ENCODE measurements around the gene PRSS3.
"Not testable (repeated sequence)": the region's sequence is repeated elsewhere in the genome, so short reads cannot be mapped to it uniquely, and the experiment has no call there.

Gene PRSS3

DNA sequence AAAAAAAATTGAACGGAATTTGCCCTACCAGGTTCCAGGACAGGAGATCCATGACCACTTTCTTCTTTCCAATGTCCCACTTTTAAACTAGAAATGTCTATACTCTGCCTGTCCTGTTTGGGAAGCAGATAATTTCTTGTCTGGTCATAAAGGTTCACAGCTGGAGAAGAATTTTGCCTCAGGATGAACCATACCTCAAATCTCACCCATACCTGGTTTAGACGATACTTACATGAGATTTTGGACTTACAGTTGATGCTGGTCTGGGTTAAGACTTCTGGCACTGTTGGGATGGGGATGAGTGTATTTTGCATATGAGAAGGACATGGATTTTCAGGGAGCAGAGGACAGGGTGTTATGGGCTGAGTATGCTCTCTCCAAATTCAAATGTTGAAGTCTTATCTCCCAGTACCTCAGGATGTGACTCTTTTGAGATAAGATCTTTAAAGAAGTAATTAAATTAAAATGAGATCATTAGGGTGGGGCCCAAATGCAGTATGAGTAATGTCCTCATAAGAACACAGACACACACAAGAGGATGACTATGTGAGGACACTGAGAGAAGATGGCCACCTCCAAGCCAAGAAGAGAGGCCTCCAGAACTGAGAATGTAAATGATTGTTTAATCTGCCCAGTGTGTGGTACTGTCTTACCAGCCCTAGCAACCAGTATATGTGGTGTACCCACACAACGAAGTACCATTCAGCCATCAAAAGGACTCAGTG is 25.0 kb upstream of the PRSS3 start:
- peak; percentile 16 for DNase-seq
- H3K14ac ChIP-seq (ENCODE audit: low read length in 2 of 2); H3K9me3 ChIP-seq (ENCODE audit: control insufficient read depth, low read length); H3K18ac ChIP-seq (ENCODE audit: low read depth in 1 of 2, low read length in 2 of 2); H3K23ac ChIP-seq (ENCODE audit: low read length in 2 of 2); H3K4ac ChIP-seq (ENCODE audit: low read depth in 1 of 2, low read length in 2 of 2); H3K27ac ChIP-seq (ENCODE audit: low read length, poor library complexity, severe bottlenecking); H3K79me1 ChIP-seq (replicated peaks; ENCODE audit: low read length, poor library complexity, severe bottlenecking); H2AFZ ChIP-seq (ENCODE audit: low read depth, low read length); H4K8ac ChIP-seq (ENCODE audit: low read length); H4K91ac ChIP-seq (ENCODE audit: low read length); H2BK12ac ChIP-seq (ENCODE audit: low read length in 2 of 2); H3K36me3 ChIP-seq (ENCODE audit: control insufficient read depth in 1 of 2, insufficient read depth in 2 of 2, low read depth in 1 of 2, low read length in 2 of 2); H2BK15ac ChIP-seq (ENCODE audit: low read depth, poor library complexity, severe bottlenecking); H2BK120ac ChIP-seq (ENCODE audit: low read depth, low read length); H2BK5ac ChIP-seq (ENCODE audit: low read depth, low read length, poor library complexity, severe bottlenecking); H3K27me3 ChIP-seq (ENCODE audit: control insufficient read depth in 1 of 2, insufficient read depth in 1 of 2, low read length in 2 of 2); H3K4me2 ChIP-seq (ENCODE audit: low read length, poor library complexity, severe bottlenecking); H3K4me1 ChIP-seq (ENCODE audit: control insufficient read depth, insufficient read depth, low read depth, low read length); H3K4me3 ChIP-seq (ENCODE audit: insufficient read depth in 1 of 2, low read depth in 1 of 2, low read length in 2 of 2); H2AK5ac ChIP-seq (ENCODE audit: low read length, severe bottlenecking): not testable (repeated sequence)
- H3K9ac ChIP-seq (ENCODE audit: low read length) = peak overlapping the region; percentile 42
- WGBS = 88% methylated on average over 2 of the region's 3 CpGs

- not testable (repeated sequence) for H2BK15ac ChIP-seq (ENCODE audit: low read depth, poor library complexity, severe bottlenecking); H2AFZ ChIP-seq (ENCODE audit: low read depth, low read length); H3K14ac ChIP-seq (ENCODE audit: low read length in 2 of 2); H2BK5ac ChIP-seq (ENCODE audit: low read depth, low read length, poor library complexity, severe bottlenecking); H3K4ac ChIP-seq (ENCODE audit: low read depth in 1 of 2, low read length in 2 of 2); H4K91ac ChIP-seq (ENCODE audit: low read length); H2AK5ac ChIP-seq (ENCODE audit: low read length, severe bottlenecking); H3K79me1 ChIP-seq (replicated peaks; ENCODE audit: low read length, poor library complexity, severe bottlenecking); H3K36me3 ChIP-seq (ENCODE audit: control insufficient read depth in 1 of 2, insufficient read depth in 2 of 2, low read depth in 1 of 2, low read length in 2 of 2); H3K23ac ChIP-seq (ENCODE audit: low read length in 2 of 2); H3K27me3 ChIP-seq (ENCODE audit: control insufficient read depth in 1 of 2, insufficient read depth in 1 of 2, low read length in 2 of 2); H3K18ac ChIP-seq (ENCODE audit: low read depth in 1 of 2, low read length in 2 of 2); H3K4me1 ChIP-seq (ENCODE audit: control insufficient read depth, insufficient read depth, low read depth, low read length); H3K4me3 ChIP-seq (ENCODE audit: insufficient read depth in 1 of 2, low read depth in 1 of 2, low read length in 2 of 2); H3K27ac ChIP-seq (ENCODE audit: low read length, poor library complexity, severe bottlenecking); H3K9ac ChIP-seq (ENCODE audit: low read length); H3K4me2 ChIP-seq (ENCODE audit: low read length, poor library complexity, severe bottlenecking); H2BK12ac ChIP-seq (ENCODE audit: low read length in 2 of 2); H3K9me3 ChIP-seq (ENCODE audit: control insufficient read depth, low read length); DNase-seq; H4K8ac ChIP-seq (ENCODE audit: low read length); H2BK120ac ChIP-seq (ENCODE audit: low read depth, low read length)
Measured at GRCh38 chr9:33773135-33773534, 22.2 kb upstream of the PRSS3 start.

GRCh38 chr9:33774074-33774659 is 21.2 kb upstream of the PRSS3 start:
- not testable (repeated sequence) for H3K36me3 ChIP-seq (ENCODE audit: control insufficient read depth in 1 of 2, insufficient read depth in 2 of 2, low read depth in 1 of 2, low read length in 2 of 2); DNase-seq; H3K14ac ChIP-seq (ENCODE audit: low read length in 2 of 2); H2AK5ac ChIP-seq (ENCODE audit: low read length, severe bottlenecking); H3K4me2 ChIP-seq (ENCODE audit: low read length, poor library complexity, severe bottlenecking); H3K4ac ChIP-seq (ENCODE audit: low read depth in 1 of 2, low read length in 2 of 2); H2BK12ac ChIP-seq (ENCODE audit: low read length in 2 of 2); H3K4me1 ChIP-seq (ENCODE audit: control insufficient read depth, insufficient read depth, low read depth, low read length); H3K18ac ChIP-seq (ENCODE audit: low read depth in 1 of 2, low read length in 2 of 2); H3K27me3 ChIP-seq (ENCODE audit: control insufficient read depth in 1 of 2, insufficient read depth in 1 of 2, low read length in 2 of 2); H3K4me3 ChIP-seq (ENCODE audit: insufficient read depth in 1 of 2, low read depth in 1 of 2, low read length in 2 of 2); H4K91ac ChIP-seq (ENCODE audit: low read length); H3K9me3 ChIP-seq (ENCODE audit: control insufficient read depth, low read length); H2BK5ac ChIP-seq (ENCODE audit: low read depth, low read length, poor library complexity, severe bottlenecking); H3K9ac ChIP-seq (ENCODE audit: low read length); H4K8ac ChIP-seq (ENCODE audit: low read length); H2BK120ac ChIP-seq (ENCODE audit: low read depth, low read length); H3K23ac ChIP-seq (ENCODE audit: low read length in 2 of 2); H3K27ac ChIP-seq (ENCODE audit: low read length, poor library complexity, severe bottlenecking); H2AFZ ChIP-seq (ENCODE audit: low read depth, low read length); H3K79me1 ChIP-seq (replicated peaks; ENCODE audit: low read length, poor library complexity, severe bottlenecking); H2BK15ac ChIP-seq (ENCODE audit: low read depth, poor library complexity, severe bottlenecking)
- WGBS = 72% methylated on average over 4 of the region's 5 CpGs

DNA sequence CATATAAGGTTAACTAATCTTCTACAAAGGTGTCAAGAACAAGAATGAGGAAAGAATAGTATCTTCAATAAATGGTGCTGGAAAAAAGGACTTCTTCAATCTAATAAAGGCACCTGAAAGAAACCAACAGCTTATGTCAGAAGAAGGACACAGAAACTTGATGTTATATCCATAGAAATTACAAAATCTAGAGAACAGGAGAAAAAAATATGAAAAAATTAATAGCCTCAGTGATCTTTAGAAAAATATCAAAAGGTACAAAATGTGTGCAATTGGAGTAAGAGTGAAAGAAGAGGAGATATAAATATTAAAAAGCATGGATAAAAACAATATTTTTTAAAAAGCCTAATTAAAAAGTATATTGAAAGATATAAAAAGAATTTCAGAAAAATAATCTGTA is 18.8 kb upstream of the PRSS3 start:
- Histone ChIP-seq H3K4me2 (ENCODE audit: low read length, poor library complexity, severe bottlenecking) (no peak overlapping the region), H2BK5ac (ENCODE audit: low read depth, low read length, poor library complexity, severe bottlenecking) (no peak overlapping the region), H3K23ac (ENCODE audit: low read length in 2 of 2) (no peak overlapping the region), H3K9me3 (ENCODE audit: control insufficient read depth, low read length) (no peaks in the 10 kb centered on the region), H3K27ac (ENCODE audit: low read length, poor library complexity, severe bottlenecking) (no peak overlapping the region), H3K14ac (ENCODE audit: low read length in 2 of 2) (no peak overlapping the region), H3K4ac (ENCODE audit: low read depth in 1 of 2, low read length in 2 of 2) (no peak overlapping the region), H3K27me3 (ENCODE audit: control insufficient read depth in 1 of 2, insufficient read depth in 1 of 2, low read length in 2 of 2) (no peaks in the 10 kb centered on the region), H2AK5ac (ENCODE audit: low read length, severe bottlenecking) (no peak overlapping the region), H3K4me3 (ENCODE audit: insufficient read depth in 1 of 2, low read depth in 1 of 2, low read length in 2 of 2) (no peak overlapping the region), H3K4me1 (ENCODE audit: control insufficient read depth, insufficient read depth, low read depth, low read length) (no peaks in the 10 kb centered on the region), H2BK120ac (ENCODE audit: low read depth, low read length) (no peak overlapping the region), H2BK15ac (ENCODE audit: low read depth, poor library complexity, severe bottlenecking) (no peak overlapping the region), H3K18ac (ENCODE audit: low read depth in 1 of 2, low read length in 2 of 2) (no peak overlapping the region), H3K36me3 (ENCODE audit: control insufficient read depth in 1 of 2, insufficient read depth in 2 of 2, low read depth in 1 of 2, low read length in 2 of 2) (no peaks in the 10 kb centered on the region), H4K91ac (ENCODE audit: low read length) (no peak overlapping the region), H2AFZ (ENCODE audit: low read depth, low read length) (no peak overlapping the region), H4K8ac (ENCODE audit: low read length) (no peak overlapping the region), H3K9ac (ENCODE audit: low read length) (no peak overlapping the region), H3K79me1 (replicated peaks; ENCODE audit: low read length, poor library complexity, severe bottlenecking) (no peaks in the 10 kb centered on the region), H2BK12ac (ENCODE audit: low read length in 2 of 2) (no peak overlapping the region)
- DNase-seq = no peak
